ENCODE data around the gene ARHGAP12. TPM values are rescaled to one million over a fixed set of nuclear protein-coding genes. Genes with fewer than 3 reads are reported as not detected.

The ARHGAP12 gene
- polyA plus RNA-seq, 1 of the 3 experiments (the other 2 are of a cell fraction), result 8.6 TPM

GRCh38 chr10:31932838-31933237 lies 4.2 kb upstream of the ARHGAP12 start:
- peaks cover 0 to 6% of the 10 kb centered on the region in 2 experiments; a peak in 2 of 4 replicates for H3K4me1 ChIP-seq (ENCODE audit: control insufficient read depth in 1 of 2, insufficient read depth in 2 of 2, low read depth in 1 of 2, low read length in 1 of 2)
- ChIA-PET CTCF (no interaction called here), POLR2A (no interaction called here)
- H3K4me3 ChIP-seq (ENCODE audit: low read depth in 2 of 2, low read length in 1 of 2), result no peak overlapping the region
- H4K20me1 ChIP-seq (ENCODE audit: insufficient read depth), result no peaks in the 10 kb centered on the region
- H3K9me2 ChIP-seq, result no peaks in the 10 kb centered on the region
- peaks cover 6% of the 10 kb centered on the region for H3F3A ChIP-seq (replicated peaks; ENCODE audit: insufficient read depth)
- no peak for DNase-seq
- H3K79me2 ChIP-seq (ENCODE audit: insufficient read depth), result peaks cover 3% of the 10 kb centered on the region
- H3K27ac ChIP-seq (ENCODE audit: low read depth in 2 of 2, low read length in 1 of 2), result no peak overlapping the region
- no peaks in the 10 kb centered on the region for H3K36me3 ChIP-seq (replicated peaks in 1 of 2; ENCODE audit: control insufficient read depth in 1 of 2, insufficient read depth in 2 of 2, low read length in 1 of 2)
- no peak overlapping the region for H3K4me2 ChIP-seq
- no peak overlapping the region for H3K9ac ChIP-seq
- H3K27me3 ChIP-seq (ENCODE audit: insufficient read depth), result no peaks in the 10 kb centered on the region
- H2AFZ ChIP-seq (ENCODE audit: low read depth), result no peak overlapping the region
- TF ChIP-seq EZH2phosphoT487 (IDR thresholded peaks at IDR 0.05; ENCODE audit: borderline replicate concordance, low read depth) (no peak), ELF1 (IDR thresholded peaks at IDR 0.05) (no peak), CTCF (IDR thresholded peaks at IDR 0.05) (no peak), FOXJ3 (CRISPR knock-in tag; IDR thresholded peaks at IDR 0.05) (no peak), RAD21 (IDR thresholded peaks at IDR 0.05; ENCODE audit: low read length) (no peak), MXI1 (IDR thresholded peaks at IDR 0.05; ENCODE audit: low read depth, low read length) (no peak)
- H3K9me3 ChIP-seq, result no peaks in the 10 kb centered on the region

GRCh38 chr10:31930856-31931255 lies 2.2 kb upstream of the ARHGAP12 start:
- ChIA-PET CTCF (interaction anchor here (1.0 kb wide), 1 partner anchor 74 kb away, joined by 4 read pairs; no protein-coding TSS in a partner anchor), POLR2A (no interaction called here)
- Histone ChIP-seq H4K20me1 (ENCODE audit: insufficient read depth) (peaks cover 18% of the 10 kb centered on the region), H3K4me2 (peak overlapping the region; percentile 87; the same call in 1 of the 2 replicates), H3K9me3 (no peaks in the 10 kb centered on the region), H3K36me3 (replicated peaks in 1 of 2; ENCODE audit: control insufficient read depth in 1 of 2, insufficient read depth in 2 of 2, low read length in 1 of 2) (no peaks in the 10 kb centered on the region), H3K27me3 (ENCODE audit: insufficient read depth) (no peaks in the 10 kb centered on the region), H3K9ac (no peak overlapping the region), H3K9me2 (no peaks in the 10 kb centered on the region), H3K4me1 (ENCODE audit: control insufficient read depth in 1 of 2, insufficient read depth in 2 of 2, low read depth in 1 of 2, low read length in 1 of 2) (peaks cover 0 to 13% of the 10 kb centered on the region in 2 experiments; a peak in 2 of 4 replicates), H3K79me2 (ENCODE audit: insufficient read depth) (peaks cover 22% of the 10 kb centered on the region), H3K27ac (ENCODE audit: low read depth in 2 of 2, low read length in 1 of 2) (0 out of 4 replicates have a peak overlapping the region, but pooled peaks of 1 of the 2 experiments have one; percentile 93), H2AFZ (ENCODE audit: low read depth) (no peak overlapping the region), H3K4me3 (ENCODE audit: low read depth in 2 of 2, low read length in 1 of 2) (no peak overlapping the region), H3F3A (replicated peaks; ENCODE audit: insufficient read depth) (peaks cover 15% of the 10 kb centered on the region)
- DNase-seq, result no peak
- WGBS (ENCODE audit: low lambda C conversion rate), result 80% methylated on average over 1 of the region's 1 CpG
- TF ChIP-seq FOSL2 (IDR thresholded peaks at IDR 0.05; ENCODE audit: borderline replicate concordance, low read depth) (no peak), GATA2 (CRISPR knock-in tag; IDR thresholded peaks at IDR 0.05) (no peak), GABPA (IDR thresholded peaks at IDR 0.05; ENCODE audit: low read depth) (no peak), SIN3A (IDR thresholded peaks at IDR 0.05; ENCODE audit: borderline replicate concordance, low read depth, low read length) (no peak), ZBTB33 (IDR thresholded peaks at IDR 0.05; ENCODE audit: borderline replicate concordance, low read depth) (no peak), TEAD4 (IDR thresholded peaks at IDR 0.05; ENCODE audit: borderline replicate concordance, insufficient read depth) (no peak), MAX (IDR thresholded peaks at IDR 0.05; ENCODE audit: low read depth) (no peak), YY1 (IDR thresholded peaks at IDR 0.05; ENCODE audit: low read depth) (no peak)
